Esophagus muscularis mucosa (tissue), 4 donors: Measurements from ENCODE around the gene ADGRV1.

ENCODE experiments used
- EP300 ChIP-seq: sonication (generic); formaldehyde crosslinking; IDR thresholded peaks from one replicate; pipeline ENCODE4 v1.6.1; 2017; ENCODE audit warnings: antibody characterized with exemption
- POLR2A ChIP-seq: fragments of 450-650 bp; IDR thresholded peaks from one replicate; pipeline ENCODE4 v1.6.1; 2017; ENCODE audit warnings: antibody characterized with exemption, moderate library complexity, mild to moderate bottlenecking, low read depth
- POLR2AphosphoS5 ChIP-seq, 2 donors: sonication (generic); formaldehyde crosslinking; IDR thresholded peaks; one replicate each; pipeline ENCODE4 v1.6.1; 2017; ENCODE audit warnings: antibody characterized with exemption in 2 of 2
- TF ChIP-seq, protein P1 (sequence below), 3 experiments: fragments of 200-600 bp in 2 of 3; fragments of 450-650 bp in 1 of 3; sonication (generic) in 2 of 3; IDR thresholded peaks; one replicate each; pipeline ENCODE4 v1.5.1; 2017 to 2019; ENCODE audit warnings: antibody characterized with exemption in 3 of 3, mild to moderate bottlenecking in 2 of 3, moderate library complexity in 1 of 3

DNA sequence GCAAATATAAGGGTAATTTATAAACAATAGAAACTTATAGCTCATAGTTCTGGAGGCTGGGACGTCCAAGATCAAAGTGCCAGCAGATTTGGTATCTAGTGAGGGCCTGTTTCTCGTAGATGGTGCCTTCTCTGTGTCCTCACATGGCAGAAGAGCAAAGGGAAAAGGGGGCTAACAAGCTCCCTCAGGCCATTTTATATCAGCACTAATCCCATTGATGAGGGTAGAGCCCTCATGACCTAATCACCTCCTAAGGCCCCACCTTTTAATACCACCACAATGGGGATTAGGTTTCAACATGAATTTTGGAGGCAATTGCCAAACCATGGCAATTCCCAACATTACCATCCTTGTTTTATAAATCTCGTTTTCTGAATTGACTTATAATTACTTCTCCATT, 564.7 kb downstream of the ADGRV1 start:
- TF ChIP-seq POLR2AphosphoS5 (IDR thresholded peaks at IDR 0.05) (no peak), POLR2A (no peak), EP300 (no peak)
- TF ChIP-seq, protein P1, sequence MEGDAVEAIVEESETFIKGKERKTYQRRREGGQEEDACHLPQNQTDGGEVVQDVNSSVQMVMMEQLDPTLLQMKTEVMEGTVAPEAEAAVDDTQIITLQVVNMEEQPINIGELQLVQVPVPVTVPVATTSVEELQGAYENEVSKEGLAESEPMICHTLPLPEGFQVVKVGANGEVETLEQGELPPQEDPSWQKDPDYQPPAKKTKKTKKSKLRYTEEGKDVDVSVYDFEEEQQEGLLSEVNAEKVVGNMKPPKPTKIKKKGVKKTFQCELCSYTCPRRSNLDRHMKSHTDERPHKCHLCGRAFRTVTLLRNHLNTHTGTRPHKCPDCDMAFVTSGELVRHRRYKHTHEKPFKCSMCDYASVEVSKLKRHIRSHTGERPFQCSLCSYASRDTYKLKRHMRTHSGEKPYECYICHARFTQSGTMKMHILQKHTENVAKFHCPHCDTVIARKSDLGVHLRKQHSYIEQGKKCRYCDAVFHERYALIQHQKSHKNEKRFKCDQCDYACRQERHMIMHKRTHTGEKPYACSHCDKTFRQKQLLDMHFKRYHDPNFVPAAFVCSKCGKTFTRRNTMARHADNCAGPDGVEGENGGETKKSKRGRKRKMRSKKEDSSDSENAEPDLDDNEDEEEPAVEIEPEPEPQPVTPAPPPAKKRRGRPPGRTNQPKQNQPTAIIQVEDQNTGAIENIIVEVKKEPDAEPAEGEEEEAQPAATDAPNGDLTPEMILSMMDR (IDR thresholded peaks at IDR 0.05), result no peak
